IPS-NIHi7 (cell line): ENCODE results near the gene SNX8.

Experiments
- DNase-seq: peaks from one replicate; pipeline ENCODE4 v3.0.0; 2012; ENCODE audit warnings: mixed read lengths; ENCODE audit errors: extremely low spot score

Gene SNX8

GRCh38 chr7:2204446-2204845 lies 109.8 kb downstream of the SNX8 start:
- DNase-seq: no peak

GRCh38 chr7:2203766-2204300 lies 110.4 kb downstream of the SNX8 start:
- DNase-seq: no peak

- no peak for DNase-seq
Observed at GRCh38 chr7:2202901-2203765, 111.1 kb downstream of the SNX8 start.

DNA sequence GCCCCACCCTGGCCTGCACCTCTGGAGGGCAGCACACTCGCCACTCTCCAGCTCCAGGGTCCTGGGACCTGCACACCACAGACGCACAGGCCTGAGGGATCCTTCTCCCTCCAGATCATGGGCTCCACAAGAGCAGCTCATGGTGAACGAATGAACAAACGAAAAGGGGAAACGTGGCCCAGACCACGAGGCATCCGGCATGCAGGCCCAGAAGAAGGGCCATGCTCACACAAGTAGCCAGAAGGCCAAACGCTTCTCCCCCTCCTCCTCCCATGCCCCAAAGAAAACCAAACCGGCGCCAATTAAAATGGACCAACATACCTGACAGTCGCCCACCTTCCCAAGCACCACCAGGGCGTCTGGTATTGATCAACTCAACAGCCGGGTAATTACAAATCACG lies 111.9 kb downstream of the SNX8 start:
- no peak for DNase-seq
